HCT116 (cell line): ENCODE data around the gene ADARB1. TPM values are rescaled to one million over a fixed set of nuclear protein-coding genes. Genes with fewer than 3 reads are reported as not detected.
A peak's percentile ranks its signal among the peaks of the same experiment; 100 is the strongest.

Experiments
- ATAC-seq: fragments of 200-7000 bp; cut with Tn5 transposase; 2 replicates; pipeline ENCODE4 v1.9.1; 2020; ENCODE audit warnings: mild to moderate bottlenecking, moderate library complexity
- BruUV-seq: library from RNA; stranded (reverse); fragments of 400-500 nt; replicated peaks from 2 replicates; lab custom pipeline; 2021; lab: Mats Ljungman, UMichigan
- CTCF ChIA-PET: fragments of 300-600 bp; sonication (Branson Sonifier 250); formaldehyde crosslinking; loops from one replicate; lab custom pipeline; 2021; ENCODE audit warnings: antibody characterized with exemption; lab: Charles Lee
- POLR2A ChIA-PET: fragments of 300-600, 350-600 bp; sonication (Branson Sonifier 250); formaldehyde crosslinking; loops from one replicate; lab custom pipeline; 2021; ENCODE audit warnings: antibody characterized with exemption; lab: Charles Lee
- RAD21 ChIA-PET, 2 experiments: fragments of 300-600 bp; sonication (Branson Sonifier 250); formaldehyde crosslinking; loops; one replicate each; lab custom pipeline; 2023; ENCODE audit warnings: low total read pairs in 2 of 2; ENCODE audit not compliant: uncharacterized antibody in 2 of 2, unreplicated experiment in 2 of 2, low non-redundant PET in 1 of 2; lab: Charles Lee
- DNase-seq: peaks from one replicate; pipeline ENCODE4 v3.0.0-alpha.2; 2010; ENCODE audit warnings: low read depth, low spot score
- H2AFZ ChIP-seq: fragments of 200-600 bp; shearing (Covaris generic), sonication (generic); 2 replicates; pipeline ENCODE4 v1.6.1; 2017; ENCODE audit warnings: low read depth, mixed run types, mixed read lengths, antibody characterized with exemption, low read length; ENCODE audit not compliant: poor library complexity, severe bottlenecking
- H3K27ac ChIP-seq: 2 replicates; pipeline ENCODE4 v1.5.1; 2012; ENCODE audit warnings: low read depth, low read length
- H3K27me3 ChIP-seq: fragments of 200-600 bp; sonication (generic); 2 replicates; pipeline ENCODE4 v1.6.1; 2016; ENCODE audit warnings: mixed run types, low read length, mixed read lengths; ENCODE audit not compliant: insufficient read depth
- H3K36me3 ChIP-seq, 2 experiments: fragments of 200-500 bp in 1 of 2; fragments of 200-600 bp in 1 of 2; sonication (Bioruptor generic) in 1 of 2; sonication (generic) in 1 of 2; 2 replicates each; pipeline versions ENCODE4 v1.5.1 to v1.6.1; 2014 to 2016; ENCODE audit warnings: low read length in 2 of 2, inconsistent platforms in 1 of 2, mixed read lengths in 1 of 2, mixed run types in 1 of 2; ENCODE audit not compliant: insufficient read depth in 2 of 2, control insufficient read depth in 1 of 2
- H3K4me1 ChIP-seq, 2 experiments: fragments of 200-600 bp in 1 of 2; sonication (generic) in 1 of 2; 2 replicates each; pipeline versions ENCODE4 v1.5.1 to v1.6.1; 2012 to 2017; ENCODE audit warnings: low read length in 2 of 2, inconsistent platforms in 1 of 2, mild to moderate bottlenecking in 1 of 2, mixed read lengths in 1 of 2, mixed run types in 1 of 2, moderate library complexity in 1 of 2; ENCODE audit not compliant: insufficient read depth in 2 of 2, control insufficient read depth in 1 of 2
- H3K4me2 ChIP-seq: fragments of 200-600 bp; sonication (generic); 2 replicates; pipeline ENCODE4 v1.6.1; 2017; ENCODE audit warnings: mixed run types, low read length, mixed read lengths
- H3K4me3 ChIP-seq, 2 experiments: fragments of 200-600 bp in 1 of 2; sonication (generic) in 1 of 2; replicated peaks in 1 of 2; 2 replicates each; pipeline ENCODE4 v1.5.1; 2011 to 2016; ENCODE audit warnings: low read length in 2 of 2, control low read depth in 1 of 2, low read depth in 1 of 2, mild to moderate bottlenecking in 1 of 2, mixed read lengths in 1 of 2, mixed run types in 1 of 2
- H3K79me2 ChIP-seq: fragments of 200-600 bp; sonication (generic); 2 replicates; pipeline ENCODE4 v1.6.1; 2017; ENCODE audit warnings: mild to moderate bottlenecking, mixed run types, low read length, moderate library complexity, mixed read lengths; ENCODE audit not compliant: insufficient read depth
- H3K9ac ChIP-seq: fragments of 200-600 bp; sonication (generic); 2 replicates; pipeline ENCODE4 v1.6.1; 2016; ENCODE audit warnings: low read length, mixed read lengths
- H3K9me2 ChIP-seq: fragments of 200-600 bp; sonication (generic), shearing (Covaris generic); 2 replicates; pipeline ENCODE4 v1.6.1; 2017; ENCODE audit warnings: mixed run types, mild to moderate bottlenecking, moderate library complexity; ENCODE audit not compliant: insufficient read depth
- H3K9me3 ChIP-seq, 2 experiments: fragments of 200-500 bp in 1 of 2; fragments of 200-600 bp in 1 of 2; sonication (Bioruptor generic) in 1 of 2; sonication (generic) in 1 of 2; 2 replicates each; pipeline ENCODE4 v1.6.1; 2014 to 2017; ENCODE audit warnings: low read length in 2 of 2, mixed read lengths in 2 of 2, inconsistent platforms in 1 of 2, low read depth in 1 of 2, mild to moderate bottlenecking in 1 of 2, mixed run types in 1 of 2, moderate library complexity in 1 of 2; ENCODE audit not compliant: control insufficient read depth in 1 of 2, insufficient read depth in 1 of 2
- H4K20me1 ChIP-seq: fragments of 200-600 bp; sonication (generic), shearing (Covaris generic); 2 replicates; pipeline ENCODE4 v1.6.1; 2017; ENCODE audit warnings: mixed run types, mild to moderate bottlenecking, moderate library complexity; ENCODE audit not compliant: insufficient read depth
- ATF3 ChIP-seq: IDR thresholded peaks from 2 replicates; pipeline ENCODE4 v1.6.1; 2012
- CEBPB ChIP-seq: IDR thresholded peaks from 2 replicates; pipeline ENCODE4 v1.6.1; 2012; ENCODE audit warnings: low read depth
- CTCF ChIP-seq, 3 experiments: fragments of 200-600 bp in 1 of 3; sonication (generic) in 1 of 3; IDR thresholded peaks in 2 of 3; conservative IDR thresholded peaks in 1 of 3; 2 replicates each; pipeline ENCODE4 v1.5.1; 2012 to 2017; ENCODE audit warnings: low read depth in 2 of 3, low read length in 2 of 3, antibody characterized with exemption in 1 of 3, borderline replicate concordance in 1 of 3, control low read depth in 1 of 3, mild to moderate bottlenecking in 1 of 3, mixed read lengths in 1 of 3, mixed run types in 1 of 3, moderate library complexity in 1 of 3; ENCODE audit not compliant: insufficient read depth in 1 of 3
- EZH2 ChIP-seq: fragments of 200-600 bp; sonication (generic); IDR thresholded peaks from 2 replicates; pipeline ENCODE4 v1.6.1; 2017; ENCODE audit warnings: antibody characterized with exemption, mixed run types
- EZH2phosphoT487 ChIP-seq: fragments of 200-600 bp; IDR thresholded peaks from 2 replicates; pipeline ENCODE4 v1.6.1; 2018; ENCODE audit warnings: antibody characterized with exemption, borderline replicate concordance
- POLR2A ChIP-seq: IDR thresholded peaks from 2 replicates; pipeline ENCODE4 v1.7.0; 2011; ENCODE audit warnings: borderline replicate concordance; ENCODE audit not compliant: insufficient read depth, insufficient read length; ENCODE audit errors: extremely low read depth
- POLR2AphosphoS5 ChIP-seq: IDR thresholded peaks from 2 replicates; pipeline ENCODE4 v1.6.1; 2011; ENCODE audit warnings: mild to moderate bottlenecking, low read depth, low read length, moderate library complexity
- RAD21 ChIP-seq: IDR thresholded peaks from 2 replicates; pipeline ENCODE4 v1.6.1; 2012; ENCODE audit warnings: low read depth, mild to moderate bottlenecking
- SIN3A ChIP-seq: IDR thresholded peaks from 2 replicates; pipeline ENCODE4 v1.6.1; 2012; ENCODE audit warnings: low read depth
- SP1 ChIP-seq: IDR thresholded peaks from 2 replicates; pipeline ENCODE4 v1.6.1; 2012; ENCODE audit warnings: low read depth
- TCF7L2 ChIP-seq: IDR thresholded peaks from 2 replicates; pipeline ENCODE4 v1.7.0; 2011; ENCODE audit warnings: borderline replicate concordance, inconsistent platforms; ENCODE audit not compliant: insufficient read depth, insufficient read length; ENCODE audit errors: extremely low read depth
- ZFX ChIP-seq: fragments of 450-650 bp; IDR thresholded peaks from 2 replicates; pipeline ENCODE4 v1.6.1; 2017
- ZNF274 ChIP-seq: fragments of 200-500 bp; sonication (Bioruptor generic); IDR thresholded peaks from 2 replicates; pipeline ENCODE4 v1.6.1; 2014; ENCODE audit warnings: mild to moderate bottlenecking, low read depth, low read length, inconsistent platforms
- intact Hi-C: fragments of 100-400 bp; cut with micrococcal nuclease; formaldehyde crosslinking; loops from 2 replicates; pipeline ENCODE4 v1.10.0; 2022
- total RNA-seq: library from RNA; stranded (reverse); gene quantifications from one replicate; pipeline ENCODE4 v1.2.1, GENCODE V29; 2021; ENCODE audit not compliant: unreplicated experiment

The ADARB1 gene
- total RNA-seq, 1 experiment from 2014 or later, result 13.5 TPM

DNA sequence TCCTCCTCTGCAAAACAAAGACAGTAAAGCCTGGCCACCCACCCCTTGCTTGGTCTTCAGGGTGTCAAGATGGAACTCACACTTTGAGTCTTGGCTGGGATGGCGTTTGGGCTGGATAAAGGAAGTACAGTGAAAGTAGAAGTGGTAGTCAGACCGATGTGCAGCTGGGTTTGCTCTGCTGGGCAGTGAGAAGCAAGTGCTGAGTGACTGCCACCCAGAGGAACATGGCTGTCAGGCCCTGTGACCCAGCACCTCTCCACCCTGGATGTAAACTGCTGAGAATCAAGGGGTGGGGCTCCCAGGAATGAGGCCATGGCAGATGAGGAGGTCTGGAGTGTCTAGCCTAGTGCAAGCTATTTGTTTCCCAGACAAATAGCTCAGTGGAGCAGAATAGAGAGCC is 162.1 kb downstream of the ADARB1 start:
- no TSS peak for BruUV-seq
- no peak for DNase-seq
- RAD21 ChIA-PET, result interaction anchor here in 1 of 2 experiments (1.0 kb wide), 1 partner anchor 96 kb away, joined by 3 read pairs; no protein-coding TSS in a partner anchor

GRCh38 chr21:45237401-45237800 is 163.0 kb downstream of the ADARB1 start:
- ATAC-seq (no peak), DNase-seq (no peak)
- Histone ChIP-seq H3K9ac (no peak overlapping the region), H3K4me2 (no peak overlapping the region), H3K9me2 (no peaks in the 10 kb centered on the region), H3K27me3 (no peaks in the 10 kb centered on the region; the same call in 1 of the 2 replicates), H3K4me3 (no peak overlapping the region), H2AFZ (no peak overlapping the region), H3K36me3 (no peaks in the 10 kb centered on the region), H3K79me2 (no peaks in the 10 kb centered on the region), H3K4me1 (no peaks in the 10 kb centered on the region), H4K20me1 (no peaks in the 10 kb centered on the region), H3K27ac (no peak overlapping the region), H3K9me3 (peaks cover 0 to 3% of the 10 kb centered on the region in 2 experiments; a peak in 2 of 4 replicates)
- CTCF ChIA-PET, result no interaction called here
- intact Hi-C loops, result no loop called here
- POLR2A ChIA-PET, result no interaction called here
- RAD21 ChIA-PET, result no interaction called here
- BruUV-seq, result no TSS peak
- TF ChIP-seq POLR2A (no peak), EZH2 (no peak), SIN3A (no peak), ATF3 (no peak), POLR2AphosphoS5 (no peak), ZFX (no peak), CEBPB (no peak), EZH2phosphoT487 (no peak), CTCF (IDR thresholded peaks at IDR 0.05 in 2 of 3, conservative IDR thresholded peaks at IDR 0.05 in 1 of 3; ENCODE audit: borderline replicate concordance in 1 of 3, insufficient read depth in 1 of 3, low read depth in 2 of 3, low read length in 2 of 3) (no peak), ZNF274 (no peak), TCF7L2 (no peak), RAD21 (no peak)

More for the DNA sequence above, 162.1 kb downstream of the ADARB1 start:
- no peak overlapping the region for H3K9ac ChIP-seq
- no peaks in the 10 kb centered on the region for H3K79me2 ChIP-seq
- no peak overlapping the region for H3K4me3 ChIP-seq
- no peak for TF ChIP-seq SP1
- TF ChIP-seq CTCF (IDR thresholded peaks at IDR 0.05 in 2 of 3, conservative IDR thresholded peaks at IDR 0.05 in 1 of 3; ENCODE audit: borderline replicate concordance in 1 of 3, insufficient read depth in 1 of 3, low read depth in 2 of 3, low read length in 2 of 3), result peak in 1 of 3 experiments; percentile 6; a peak in 1 of 6 replicates
- intact Hi-C loops, result no loop called here
- ChIA-PET POLR2A (no interaction called here), CTCF (no interaction called here)
- H3K36me3 ChIP-seq, result no peaks in the 10 kb centered on the region
- no peaks in the 10 kb centered on the region; the same call in 1 of the 2 replicates for H3K27me3 ChIP-seq
- peak; percentile 78 for ATAC-seq
- H3K4me2 ChIP-seq, result no peak overlapping the region
- H3K27ac ChIP-seq, result no peak overlapping the region
- no peak overlapping the region for H2AFZ ChIP-seq
- H3K4me1 ChIP-seq, result no peaks in the 10 kb centered on the region
- peaks cover 0 to 3% of the 10 kb centered on the region in 2 experiments; a peak in 1 of 4 replicates for H3K9me3 ChIP-seq
- H4K20me1 ChIP-seq, result no peaks in the 10 kb centered on the region
- H3K9me2 ChIP-seq, result no peaks in the 10 kb centered on the region
